ENCODE results near the gene PEX11A. TPM values are rescaled to one million over a fixed set of nuclear protein-coding genes. Genes with fewer than 3 reads are reported as not detected.
A peak's percentile ranks its signal among the peaks of the same experiment; 100 is the strongest.

PEX11A gene
- total RNA-seq, 1 donor from 2014 or later: 14.5 TPM

DNA sequence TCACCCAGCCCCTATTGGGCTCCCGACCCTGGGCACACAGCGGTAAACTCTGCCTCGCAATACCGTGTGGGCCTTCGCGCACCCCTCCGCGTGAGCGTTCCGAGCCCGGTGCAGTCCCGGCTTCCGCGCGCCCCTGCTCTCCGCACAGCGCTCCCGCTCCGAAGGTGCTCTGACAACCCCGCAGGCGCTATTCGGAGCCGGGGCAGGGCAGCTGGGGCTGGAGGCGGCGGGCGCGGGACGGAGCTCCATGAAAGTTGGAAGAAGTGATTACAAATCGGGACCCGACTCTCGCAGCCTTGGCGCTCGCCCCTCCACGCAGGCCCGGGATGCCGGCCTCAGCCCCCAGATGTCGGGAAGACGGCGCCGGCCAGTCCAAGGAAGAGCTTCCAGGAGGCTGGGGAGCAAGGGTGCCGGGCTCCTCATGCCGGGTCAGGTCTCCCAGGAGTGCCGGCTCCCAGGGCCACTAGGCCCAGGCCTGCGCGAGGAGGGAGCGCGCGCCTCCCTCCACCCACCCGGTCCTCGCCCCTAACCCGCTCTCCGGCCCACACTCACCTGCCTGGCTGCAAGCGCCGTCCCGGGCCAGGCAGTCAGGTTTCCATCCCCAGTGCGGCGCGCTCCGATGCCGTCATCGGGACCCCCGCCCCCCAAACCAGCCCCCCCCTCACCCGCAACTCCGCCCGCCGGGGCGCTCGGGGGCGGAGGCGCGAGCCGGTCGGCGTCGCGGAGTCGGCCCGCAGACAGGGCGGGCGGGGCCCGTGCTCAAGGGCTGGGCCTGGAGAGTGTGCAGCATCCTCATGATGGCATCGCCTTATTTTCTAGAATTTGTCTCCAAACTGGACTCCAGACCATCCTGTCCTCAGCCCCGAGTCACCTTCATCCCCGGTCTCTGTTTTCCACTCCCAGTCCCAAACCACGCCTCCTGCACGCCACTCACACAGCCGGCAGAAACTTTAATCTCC is 35.4 kb downstream of the PEX11A start, which contains the start of gene KIF7:
KIF7 (minus strand) TSS at position 621 of the 959 bp plus-strand sequence. CDS start 2,537 bp downstream, outside the sequence.
- DNase-seq: peak; percentile 14

DNA sequence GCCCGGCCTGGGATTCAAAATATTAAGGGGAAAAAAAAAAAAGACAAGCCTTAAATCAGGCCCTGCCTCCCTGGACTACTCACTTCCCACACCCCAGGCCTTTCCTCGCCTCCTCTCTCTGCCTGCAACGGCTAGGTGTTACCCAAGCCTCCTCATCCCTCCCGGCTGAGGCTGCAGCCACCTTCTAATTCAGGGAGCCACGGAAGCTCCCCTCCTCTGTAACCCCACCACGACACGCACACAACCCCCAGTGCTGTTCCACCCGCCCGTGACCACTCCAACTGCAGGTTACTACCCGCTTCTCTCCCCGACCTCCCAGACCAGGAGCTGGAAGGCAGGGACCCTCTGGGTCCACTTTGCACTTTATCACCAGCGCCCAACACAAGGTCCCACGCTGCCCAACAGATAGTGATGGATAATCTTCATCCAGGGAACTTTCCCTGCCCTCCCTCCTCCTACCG is 36.2 kb downstream of the PEX11A start:
- no peak for DNase-seq

DNA sequence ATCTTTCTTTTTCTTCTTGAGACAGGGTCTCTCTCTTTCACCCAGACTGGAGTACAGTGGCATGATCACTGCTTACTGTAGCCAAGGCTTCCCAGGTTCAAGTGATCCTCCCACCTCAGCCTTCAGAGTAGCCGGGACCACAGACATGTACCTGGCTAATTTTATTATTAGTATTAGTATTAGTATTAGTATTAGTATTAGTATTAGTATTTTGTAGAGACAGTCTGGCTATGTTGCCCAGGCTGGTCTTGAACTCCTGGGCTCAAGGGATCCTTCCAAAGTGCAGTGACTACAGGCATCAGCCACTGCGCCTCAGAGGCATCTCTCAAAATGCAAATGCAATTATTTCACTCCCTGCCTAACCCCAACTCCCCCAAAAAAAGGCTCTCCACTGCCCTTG is 37.0 kb downstream of the PEX11A start:
- DNase-seq: no peak

- DNase-seq: no peak
These were observed 37.9 kb downstream of the PEX11A start for GRCh38 chr15:89652666-89653065.

DNA sequence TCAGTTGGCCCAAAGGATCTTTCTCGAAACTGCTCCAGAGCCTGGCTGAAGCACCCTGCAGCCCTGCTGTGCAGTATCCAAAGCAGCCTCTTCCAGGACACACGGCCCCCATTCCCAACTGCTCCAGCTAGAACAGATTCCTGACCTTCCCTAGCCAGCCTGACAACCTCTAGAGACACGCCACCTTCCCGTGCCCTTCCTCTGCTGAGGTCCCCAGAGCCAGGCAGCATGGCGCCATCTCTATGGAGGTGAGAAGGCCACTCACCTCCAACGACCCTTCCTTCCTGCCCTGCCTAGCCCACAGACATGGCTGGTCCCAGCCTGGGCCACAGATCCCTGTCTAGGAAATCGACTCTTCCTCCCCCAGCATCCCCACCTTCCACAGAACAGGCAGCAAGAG is 38.4 kb downstream of the PEX11A start:
- DNase-seq: no peak

GRCh38 chr15:89649716-89650115 is 40.8 kb downstream of the PEX11A start:
- no peak for DNase-seq

- DNase-seq: no peak
These were observed 41.4 kb downstream of the PEX11A start for GRCh38 chr15:89649013-89649625.

DNA sequence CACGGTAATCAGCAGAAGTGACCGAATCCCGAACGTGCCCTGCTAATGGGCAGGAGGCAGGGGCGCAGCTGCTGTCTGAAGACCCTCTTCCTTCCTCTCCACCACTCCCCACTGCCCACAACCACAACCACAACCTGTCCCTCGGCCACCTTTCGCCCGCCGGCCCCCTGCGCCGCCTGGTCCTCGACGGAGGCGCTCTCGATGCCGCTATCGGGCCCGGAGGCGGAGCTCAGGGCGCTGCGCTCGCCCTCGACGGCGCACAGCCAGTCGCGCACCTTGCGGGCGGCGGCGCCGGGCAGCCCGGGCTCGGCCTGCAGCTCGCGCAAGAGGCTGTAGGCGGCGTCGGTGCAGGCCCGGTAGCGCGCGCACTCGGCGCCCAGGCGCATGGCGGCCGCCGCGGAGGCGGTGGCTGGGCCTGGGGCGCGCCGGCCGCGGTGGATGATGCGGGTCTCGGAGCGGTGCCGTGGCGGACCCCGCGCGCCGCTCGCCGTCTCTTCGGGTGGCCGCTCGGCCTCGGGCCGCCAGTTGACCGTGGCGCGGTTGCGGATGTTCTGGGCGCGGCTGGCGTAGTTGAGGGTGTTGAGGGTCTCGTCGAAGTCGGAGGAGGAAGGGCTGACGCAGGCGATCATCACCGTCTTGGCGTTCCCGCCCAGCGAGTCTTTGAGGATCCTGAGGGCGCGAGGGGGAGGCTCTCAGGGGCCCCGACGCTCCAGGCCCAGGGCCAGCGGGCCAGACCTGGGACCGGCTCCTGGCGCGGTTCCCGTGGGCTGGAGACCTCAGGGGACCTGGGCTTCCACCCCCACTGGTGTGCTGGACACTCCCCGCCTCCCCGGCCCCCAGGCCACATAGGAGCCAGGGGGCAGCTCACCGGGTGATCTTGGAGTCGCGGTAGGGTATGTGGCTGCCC is 42.2 kb downstream of the PEX11A start:
- DNase-seq: no peak

DNA sequence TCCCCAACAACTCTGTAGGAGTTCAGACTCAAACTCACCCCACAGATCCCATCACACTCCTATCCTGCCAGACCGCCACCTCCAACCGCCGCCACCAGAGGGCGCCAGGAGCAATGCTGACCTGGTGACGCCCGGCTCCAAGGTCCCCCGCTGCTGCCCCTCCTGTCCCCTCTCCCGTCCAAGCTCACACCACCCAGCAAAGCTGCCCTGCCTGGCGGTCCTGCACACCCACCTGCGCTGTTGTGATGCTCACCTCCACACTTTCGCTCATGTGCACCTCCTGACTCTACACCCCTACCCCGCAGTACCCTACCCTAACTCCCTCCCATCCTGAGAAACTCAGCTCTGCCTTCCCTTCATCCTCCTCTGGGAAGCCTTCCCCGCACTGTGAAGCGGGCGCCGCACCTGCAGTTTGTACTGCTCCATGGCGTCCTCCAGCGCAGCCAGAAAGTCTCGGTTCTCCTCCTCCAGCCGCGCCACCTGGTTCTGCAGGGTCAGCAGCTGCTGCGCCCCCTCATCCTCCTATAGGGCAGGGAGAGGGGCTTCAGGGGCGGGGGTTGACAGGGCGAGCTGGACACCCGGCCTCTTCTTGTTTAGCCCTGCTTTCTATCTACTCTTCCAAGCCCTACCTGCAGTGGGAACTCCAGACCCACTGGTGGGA is 43.2 kb downstream of the PEX11A start:
- no peak for DNase-seq

- no peak for DNase-seq
These were observed 44.0 kb downstream of the PEX11A start for GRCh38 chr15:89646416-89647141.

DNA sequence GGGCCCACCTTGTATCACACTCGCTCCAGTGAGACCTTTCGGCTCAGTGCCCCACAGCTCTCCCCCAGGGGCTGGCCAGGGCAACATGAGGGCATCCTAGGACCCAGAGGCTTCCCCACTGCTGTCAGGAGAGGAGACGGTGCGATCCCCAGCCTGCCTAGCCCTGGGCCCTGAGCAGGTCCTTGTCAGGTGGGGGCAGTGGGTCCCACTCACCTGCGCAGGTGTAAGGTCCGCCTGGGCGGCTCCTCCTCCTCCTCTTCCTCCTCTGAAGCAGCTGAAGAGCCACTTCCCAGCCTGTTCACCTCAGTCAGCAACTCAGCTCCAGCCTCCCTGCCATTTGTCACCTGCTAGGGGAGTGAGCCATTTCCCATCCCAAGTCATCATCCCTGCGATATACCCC is 44.9 kb downstream of the PEX11A start:
- no peak for DNase-seq

GRCh38 chr15:89642106-89642505 is 48.4 kb downstream of the PEX11A start:
- DNase-seq: no peak

DNA sequence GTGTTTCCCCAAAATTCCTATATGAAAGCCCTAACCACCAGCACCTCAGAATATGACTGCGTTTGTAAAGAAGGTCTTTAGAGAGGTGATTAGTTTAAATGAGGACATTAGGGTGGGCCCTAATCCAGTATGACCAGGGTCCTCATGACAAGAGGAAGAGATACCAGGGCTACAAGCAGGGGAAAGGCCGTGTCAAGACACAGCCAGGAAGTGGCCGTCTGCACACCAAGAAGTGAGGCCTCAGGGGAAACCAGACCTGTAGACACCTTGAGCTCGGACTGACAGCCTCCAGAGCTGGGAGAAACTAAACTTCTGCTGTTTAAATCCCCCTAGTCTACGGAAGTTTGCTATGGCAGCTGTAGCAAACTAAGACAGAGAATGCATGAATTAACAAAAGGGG is 49.5 kb downstream of the PEX11A start:
- DNase-seq: no peak

DNA sequence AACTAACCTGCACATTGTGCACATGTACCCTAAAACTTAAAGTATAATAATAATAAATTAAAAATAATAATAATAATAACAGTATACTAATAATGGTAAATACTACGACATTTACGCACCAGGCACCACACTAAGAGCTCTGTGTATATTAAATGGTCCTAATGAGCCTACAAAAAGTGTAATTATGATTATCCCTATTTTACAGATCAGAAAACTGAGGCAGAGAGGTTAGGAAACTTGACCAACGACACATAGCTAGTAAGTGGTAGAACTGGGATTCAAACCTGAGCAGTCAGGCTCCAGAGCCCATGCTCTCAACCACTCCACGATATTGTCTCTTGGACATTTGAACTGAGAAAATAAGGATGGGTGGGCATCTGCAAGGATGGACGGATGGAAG is 50.3 kb downstream of the PEX11A start:
- no peak for DNase-seq

DNA sequence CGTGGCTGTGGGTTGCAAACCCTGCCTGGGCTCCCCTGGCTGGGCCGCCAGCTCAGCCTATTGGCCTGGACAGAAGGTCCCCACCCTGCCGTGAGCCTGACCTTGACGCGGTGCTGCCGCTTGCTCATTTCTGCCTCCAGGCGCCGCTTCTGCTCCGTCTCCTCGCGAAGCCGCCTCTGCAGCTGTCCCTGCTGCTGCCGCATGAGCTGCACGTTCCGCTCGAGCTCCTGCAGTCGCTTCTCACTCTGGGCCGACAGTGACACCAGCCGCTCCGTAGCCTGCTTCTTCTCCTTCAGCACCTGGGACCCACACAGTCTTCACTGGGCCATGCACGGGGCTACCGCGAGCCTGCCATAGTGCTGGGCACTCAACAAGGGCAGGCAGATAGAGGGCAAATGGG is 57.0 kb downstream of the PEX11A start:
- no peak for DNase-seq

DNA sequence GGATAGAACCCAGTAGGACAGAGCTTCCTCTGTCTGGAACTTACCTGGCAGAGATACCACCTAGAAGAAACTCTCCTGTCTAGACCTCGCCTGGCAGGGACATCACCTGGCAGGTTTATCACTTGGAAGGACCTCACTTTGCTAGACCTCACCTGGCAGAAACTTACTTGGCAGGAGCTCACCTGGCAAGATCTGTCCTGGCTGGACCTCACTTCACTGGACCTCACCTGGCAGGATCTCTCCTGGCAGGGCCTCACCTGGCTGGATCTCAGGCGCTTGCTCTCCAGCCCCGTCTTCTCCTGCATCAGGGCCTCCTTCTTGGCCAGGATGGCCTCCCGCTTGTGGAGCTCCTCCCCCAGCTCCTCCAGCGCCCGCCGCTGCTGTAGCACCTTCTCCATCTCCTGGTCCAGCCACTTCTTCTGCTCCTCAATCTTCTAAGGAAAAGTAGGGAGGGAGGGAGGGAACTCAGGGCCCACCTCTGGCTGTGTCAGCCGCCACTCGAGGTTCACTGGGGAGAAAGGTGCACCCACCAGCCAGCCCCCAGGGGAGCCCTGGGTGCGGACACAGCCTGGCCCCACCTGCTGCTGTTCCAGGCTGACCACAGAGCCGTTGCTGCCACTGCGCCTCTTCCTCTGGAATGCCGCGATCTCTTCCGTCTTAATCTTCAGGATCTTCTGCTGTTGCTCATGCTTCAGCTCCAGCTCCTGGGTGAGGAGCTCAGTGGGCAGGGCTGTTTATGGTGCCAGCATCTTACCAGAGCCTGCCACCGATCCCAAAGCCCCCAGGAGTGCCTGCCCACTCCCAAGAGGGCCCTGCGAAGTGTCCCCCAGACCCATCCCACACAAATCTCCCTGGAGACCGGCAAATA is 57.8 kb downstream of the PEX11A start:
- no peak for DNase-seq

DNA sequence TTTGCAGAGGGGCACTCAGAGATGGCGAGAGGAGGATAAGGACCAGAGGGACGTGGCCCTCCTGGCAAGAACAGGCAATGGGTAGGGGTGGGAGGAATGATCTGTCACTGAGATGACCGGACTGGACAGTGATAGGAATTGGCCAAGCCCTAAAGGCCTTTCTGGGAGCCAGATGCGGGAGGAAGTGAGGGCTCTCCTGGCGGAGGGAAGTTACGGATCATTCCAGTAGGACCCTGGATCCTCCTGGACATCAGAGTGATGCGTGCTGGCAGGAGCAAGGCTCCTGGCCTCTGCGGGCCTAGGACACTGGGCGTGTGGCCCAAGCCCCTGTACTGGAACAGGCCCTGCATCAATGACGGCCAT is 58.7 kb downstream of the PEX11A start:
- DNase-seq: no peak
